ENCODE measurements around the gene GPSM3. TPM values are rescaled to one million over a fixed set of nuclear protein-coding genes. Genes with fewer than 3 reads are reported as not detected.
A peak's percentile ranks its signal among the peaks of the same experiment; 100 is the strongest.

GPSM3 gene
- total and polyA plus RNA-seq, 4 donors, result 2.3 to 8.0 (median 6.3) TPM

DNA sequence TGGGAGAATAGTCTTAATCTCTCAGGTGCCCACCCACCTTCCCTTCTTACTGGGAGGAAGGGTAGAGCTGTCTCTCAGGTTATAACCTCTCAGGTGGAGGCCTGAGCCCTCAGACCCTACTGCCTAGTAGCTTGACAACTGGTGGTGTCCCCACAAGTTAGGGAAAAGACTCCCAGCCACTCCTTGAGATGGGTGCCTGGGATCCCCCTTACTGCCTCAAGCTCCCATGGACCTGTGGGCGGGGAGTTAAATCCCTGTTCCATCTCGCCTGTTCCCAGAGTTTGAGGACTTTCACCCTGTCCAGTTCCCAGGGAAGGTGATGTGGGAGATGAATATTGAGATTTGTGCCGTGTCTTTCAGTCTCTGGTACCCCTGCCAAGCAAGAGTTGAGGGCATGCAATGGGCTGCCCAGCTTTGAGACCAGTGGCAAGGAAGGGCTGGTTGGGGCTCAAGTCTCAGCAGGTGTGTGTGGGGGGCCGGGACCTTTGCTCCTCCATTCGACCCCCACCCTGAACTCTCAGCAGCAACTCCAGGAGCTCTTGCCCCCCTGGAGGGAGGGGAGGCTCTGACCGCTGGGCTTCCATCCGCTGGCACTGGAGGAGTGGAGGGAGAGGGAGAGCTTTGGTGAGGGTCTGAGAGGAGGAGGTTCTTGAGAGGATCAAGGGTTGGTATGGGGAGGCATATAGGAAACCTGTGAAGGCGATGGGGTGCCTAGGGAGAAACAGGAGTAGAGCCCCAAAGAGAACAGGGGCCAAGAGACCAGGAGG, 1.3 kb downstream of the GPSM3 start:
- Histone ChIP-seq H3K27me3 (ENCODE audit: control insufficient read depth in 4 of 4, insufficient read depth in 4 of 4, low read length in 3 of 4) (no peaks in the 10 kb centered on the region), H3K36me3 (ENCODE audit: control insufficient read depth in 4 of 4, insufficient read depth in 3 of 4, low read depth in 1 of 4, low read length in 3 of 4) (peaks cover 0 to 14% (median 8%) of the 10 kb centered on the region in 4 donors), H3K27ac (ENCODE audit: low read depth in 1 of 2, low read length in 2 of 2) (peak overlapping the region; percentile 75 to 97), H3K4me3 (ENCODE audit: low read depth in 1 of 3, low read length in 3 of 3) (peak overlapping the region in 1 of 3 donors; percentile 72), H3K4me1 (ENCODE audit: control insufficient read depth in 4 of 4, insufficient read depth in 4 of 4, low read length in 3 of 4) (peaks cover 8 to 34% (median 23%) of the 10 kb centered on the region in 4 donors), H3K9ac (ENCODE audit: low read depth in 1 of 2, low read length in 2 of 2) (peak overlapping the region; percentile 73 to 88), H3K9me3 (ENCODE audit: control insufficient read depth in 4 of 4, low read length in 3 of 4) (no peaks in the 10 kb centered on the region)
- 77% methylated on average over 8 of the region's 8 CpGs for whole genome bisulfite sequencing
- no peak for DNase-seq (ENCODE audit: low spot score)
- TF ChIP-seq HNF4A (conservative IDR thresholded peaks at IDR 0.05), result no peak
- no peak for TF ChIP-seq EGR1 (IDR thresholded peaks at IDR 0.05; ENCODE audit: low read depth in 2 of 2)
- no peak for TF ChIP-seq RXRA (IDR thresholded peaks at IDR 0.05)
- no peak for TF ChIP-seq RAD21 (IDR thresholded peaks at IDR 0.05)
- TF ChIP-seq ZBTB33 (IDR thresholded peaks at IDR 0.05), result no peak
- TF ChIP-seq, protein P1, sequence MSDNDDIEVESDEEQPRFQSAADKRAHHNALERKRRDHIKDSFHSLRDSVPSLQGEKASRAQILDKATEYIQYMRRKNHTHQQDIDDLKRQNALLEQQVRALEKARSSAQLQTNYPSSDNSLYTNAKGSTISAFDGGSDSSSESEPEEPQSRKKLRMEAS (IDR thresholded peaks at IDR 0.05), result no peak
- no peak for TF ChIP-seq TAF1 (conservative IDR thresholded peaks at IDR 0.05)
- TF ChIP-seq SP1 (IDR thresholded peaks at IDR 0.05), result no peak
- no peak for TF ChIP-seq JUND (IDR thresholded peaks at IDR 0.05)
- no peak for TF ChIP-seq CTCF (IDR thresholded peaks at IDR 0.05; ENCODE audit: low read depth, low read length, missing input control)
- TF ChIP-seq FOXA1 (IDR thresholded peaks at IDR 0.05), result no peak

DNA sequence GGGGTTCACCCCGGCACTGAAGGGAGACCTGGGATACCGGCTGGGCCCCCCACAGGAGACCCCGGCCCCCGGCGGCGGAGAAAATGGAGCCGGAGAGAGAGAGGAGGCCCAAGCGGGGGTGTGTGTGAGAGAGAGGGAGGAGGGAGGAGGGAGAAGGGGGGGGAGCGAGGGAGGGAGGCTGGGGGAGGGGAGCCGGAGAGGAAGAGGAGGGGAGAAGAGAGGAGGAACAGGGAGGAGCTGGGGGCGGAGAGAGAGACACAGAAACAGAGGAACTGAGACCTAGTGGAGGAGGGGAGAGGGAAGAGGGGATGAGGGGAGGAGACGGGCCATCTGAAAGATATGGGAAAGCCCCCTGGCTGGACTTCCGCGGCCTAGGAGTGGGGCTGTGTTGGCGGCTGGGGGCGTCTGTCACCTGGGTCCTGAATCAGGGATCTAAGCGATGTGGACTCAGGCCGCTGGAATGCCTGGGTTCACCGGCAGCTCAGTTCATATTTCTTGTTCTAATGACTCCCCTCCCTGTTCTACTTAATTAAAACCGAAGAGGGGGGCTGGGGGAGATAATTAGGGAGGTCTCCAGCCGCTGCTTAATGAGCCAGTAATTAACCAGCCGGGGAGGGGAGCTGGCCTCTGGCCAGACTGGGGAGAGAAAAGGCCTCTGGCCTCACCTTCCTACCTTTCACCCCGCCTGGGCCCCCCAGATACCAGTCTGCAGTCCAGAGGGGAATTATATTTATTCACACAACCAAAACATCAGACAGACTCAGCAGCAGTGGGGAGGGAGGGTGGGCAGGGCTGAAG, 2.2 kb downstream of the GPSM3 start, which contains the start of gene PBX2:
Gene PBX2, minus strand, starts transcription at position 149 of the 798 bp plus-strand sequence. CDS start 287 bp downstream, outside the sequence.
- peak; percentile 90 for DNase-seq (ENCODE audit: low spot score)

More for the DNA sequence above, 2.2 kb downstream of the GPSM3 start, which contains the start of gene PBX2:
- Histone ChIP-seq H3K9me3 (ENCODE audit: control insufficient read depth in 4 of 4, low read length in 3 of 4) (no peaks in the 10 kb centered on the region), H3K4me3 (ENCODE audit: low read depth in 1 of 3, low read length in 3 of 3) (peak within 1 kb of the TSS; percentile 72 to 77 (median 73)), H3K27me3 (ENCODE audit: control insufficient read depth in 4 of 4, insufficient read depth in 4 of 4, low read length in 3 of 4) (no peaks in the 10 kb centered on the region), H3K27ac (ENCODE audit: low read depth in 1 of 2, low read length in 2 of 2) (peak within 1 kb of the TSS; percentile 75 to 97), H3K36me3 (ENCODE audit: control insufficient read depth in 4 of 4, insufficient read depth in 3 of 4, low read depth in 1 of 4, low read length in 3 of 4) (peaks cover 0 to 14% (median 8%) of the 10 kb centered on the region in 4 donors), H3K4me1 (ENCODE audit: control insufficient read depth in 4 of 4, insufficient read depth in 4 of 4, low read length in 3 of 4) (peaks cover 8 to 33% (median 22%) of the 10 kb centered on the region in 4 donors), H3K9ac (ENCODE audit: low read depth in 1 of 2, low read length in 2 of 2) (peak within 1 kb of the TSS; percentile 88)
- 3% methylated on average over 23 of the region's 23 CpGs for WGBS
- no peak for TF ChIP-seq FOXA2 (IDR thresholded peaks at IDR 0.05)
- TF ChIP-seq SP1 (IDR thresholded peaks at IDR 0.05), result peak; percentile 45
- TF ChIP-seq NR2F2 (IDR thresholded peaks at IDR 0.05), result peak; percentile 10
- peak; percentile 72 for TF ChIP-seq YY1 (IDR thresholded peaks at IDR 0.05)
- TF ChIP-seq GABPA (IDR thresholded peaks at IDR 0.05 in 1 of 2, conservative IDR thresholded peaks at IDR 0.05 in 1 of 2), result peak in 1 of 2 donors; percentile 66
- TF ChIP-seq HNF4A (conservative IDR thresholded peaks at IDR 0.05), result peak in 1 of 2 donors; percentile 4
- TF ChIP-seq EGR1 (IDR thresholded peaks at IDR 0.05; ENCODE audit: low read depth in 2 of 2), result no peak
- TF ChIP-seq RAD21 (IDR thresholded peaks at IDR 0.05), result peak in 1 of 2 donors; percentile 36
- TF ChIP-seq RXRA (IDR thresholded peaks at IDR 0.05), result peak in 1 of 2 donors; percentile 31

Measured in liver (tissue), 9 donors.